Measurements from ENCODE around the gene LACTB. TPM values are rescaled to one million over a fixed set of nuclear protein-coding genes. Genes with fewer than 3 reads are reported as not detected.

The LACTB gene
- total and polyA plus RNA-seq, 12 donors = 15.4 to 68.2 (median 32.8) TPM

GRCh38 chr15:63151665-63152064 lies 30.0 kb downstream of the LACTB start:
- Histone ChIP-seq H3K36me3 (replicated peaks in 1 of 2) (peaks cover 0 to 29% of the 10 kb centered on the region in 2 donors), H3K27ac (peak overlapping the region in 1 of 5 donors; percentile 80), H3K9me3 (replicated peaks in 1 of 3) (no peaks in the 10 kb centered on the region), H3K4me1 (replicated peaks in 1 of 2) (peaks cover 8 to 36% of the 10 kb centered on the region in 2 donors), H3K4me3 (no peak overlapping the region), H3K27me3 (no peaks in the 10 kb centered on the region)
- intact Hi-C loops (cut with DNase I) = no loop called here
- 94 to 100% (median 97%) methylated on average over 1 of the region's 1 CpG for WGBS, 4 donors
- TF ChIP-seq POLR2A (IDR thresholded peaks at IDR 0.05) = no peak
- TF ChIP-seq CTCF (IDR thresholded peaks at IDR 0.05) = no peak
- no peak for DNase-seq

GRCh38 chr15:63155486-63155885 lies 33.8 kb downstream of the LACTB start:
- 62 to 75% (median 66%) methylated on average over 3 of the region's 3 CpGs for WGBS, 4 donors
- TF ChIP-seq CTCF (IDR thresholded peaks at IDR 0.05) (no peak), POLR2A (IDR thresholded peaks at IDR 0.05) (no peak)
- DNase-seq = no peak
- Histone ChIP-seq H3K27ac (peak overlapping the region in 1 of 5 donors; percentile 97), H3K4me3 (peak overlapping the region in 1 of 4 donors; percentile 88), H3K4me1 (replicated peaks in 1 of 2) (peaks cover 8 to 28% of the 10 kb centered on the region in 2 donors), H3K9me3 (replicated peaks in 1 of 3) (no peaks in the 10 kb centered on the region), H3K27me3 (no peaks in the 10 kb centered on the region), H3K36me3 (replicated peaks in 1 of 2) (peaks cover 0 to 29% of the 10 kb centered on the region in 2 donors)
- intact Hi-C loops (cut with DNase I) = no loop called here

GRCh38 chr15:63156086-63156710 lies 34.5 kb downstream of the LACTB start:
- H3K27ac ChIP-seq = peak overlapping the region; percentile 94 to 99 (median 96)
- H3K9me3 ChIP-seq (replicated peaks in 1 of 3) = no peaks in the 10 kb centered on the region
- H3K4me1 ChIP-seq (replicated peaks in 1 of 2) = peaks cover 8 to 23% of the 10 kb centered on the region in 2 donors
- intact Hi-C loops (cut with DNase I) = no loop called here
- no peak for DNase-seq
- H3K27me3 ChIP-seq = no peaks in the 10 kb centered on the region
- peaks cover 0 to 29% of the 10 kb centered on the region in 2 donors for H3K36me3 ChIP-seq (replicated peaks in 1 of 2)
- TF ChIP-seq POLR2A (IDR thresholded peaks at IDR 0.05) (peak in 1 of 2 donors; percentile 26), CTCF (IDR thresholded peaks at IDR 0.05) (no peak)
- WGBS, 4 donors = 2 to 5% (median 4%) methylated on average over 10 of the region's 10 CpGs
- peak overlapping the region; percentile 38 to 94 (median 76) for H3K4me3 ChIP-seq

- Histone ChIP-seq H3K27me3 (no peaks in the 10 kb centered on the region), H3K4me1 (replicated peaks in 1 of 2) (peaks cover 8 to 23% of the 10 kb centered on the region in 2 donors), H3K27ac (peak overlapping the region; percentile 94 to 99 (median 96)), H3K36me3 (replicated peaks in 1 of 2) (peaks cover 0 to 29% of the 10 kb centered on the region in 2 donors), H3K4me3 (peak overlapping the region; percentile 38 to 94 (median 76)), H3K9me3 (replicated peaks in 1 of 3) (no peaks in the 10 kb centered on the region)
- intact Hi-C loops (cut with DNase I) = no loop called here
- no peak for TF ChIP-seq POLR2A (IDR thresholded peaks at IDR 0.05)
- no peak for TF ChIP-seq CTCF (IDR thresholded peaks at IDR 0.05)
- WGBS, 4 donors = 0% methylated on average over 16 of the region's 16 CpGs
- peak; percentile 48 to 82 (median 64) for DNase-seq
Measured at GRCh38 chr15:63156755-63157117, 35.1 kb downstream of the LACTB start.
